ENCODE measurements around the gene BET1L. TPM values are rescaled to one million over a fixed set of nuclear protein-coding genes. Genes with fewer than 3 reads are reported as not detected.
A peak's percentile ranks its signal among the peaks of the same experiment; 100 is the strongest.
"Not testable (repeated sequence)": the region's sequence is repeated elsewhere in the genome, so short reads cannot be mapped to it uniquely, and the experiment has no call there.

BET1L gene
- total RNA-seq, 4 donors from 2014 or later, result 25.5 to 33.3 (median 31.6) TPM

GRCh38 chr11:199004-199581, 8.1 kb downstream of the BET1L start:
- H3K4me3 ChIP-seq (ENCODE audit: low read depth, poor library complexity, severe bottlenecking), result no peak overlapping the region
- 80 to 82% methylated on average over 12 to 13 of the region's 13 CpGs for WGBS, 2 donors
- intact Hi-C loops (cut with DNase I; ENCODE audit: low total_unique reads), result loop anchor here (5.0 kb wide), 1 partner anchor 173 kb away; no protein-coding TSS in a partner anchor
- peak in 1 of 2 donors; percentile 83 for DNase-seq (ENCODE audit: low spot score in 2 of 2)
- no peak for TF ChIP-seq CTCF (IDR thresholded peaks at IDR 0.05)
- no peak for TF ChIP-seq POLR2A (IDR thresholded peaks at IDR 0.05)

GRCh38 chr11:198236-198806, 8.9 kb downstream of the BET1L start:
- intact Hi-C loops (cut with DNase I; ENCODE audit: low total_unique reads), result loop anchor here (5.0 kb wide), 1 partner anchor 174 kb away; no protein-coding TSS in a partner anchor
- peak; percentile 12 to 80 for DNase-seq (ENCODE audit: low spot score in 2 of 2)
- WGBS, 2 donors, result 84 to 91% methylated on average over 21 of the region's 21 CpGs

GRCh38 chr11:197741-198235, 9.4 kb downstream of the BET1L start:
- intact Hi-C loops (cut with DNase I; ENCODE audit: low total_unique reads), result loop anchor here (5.0 kb wide), 1 partner anchor 175 kb away; no protein-coding TSS in a partner anchor
- DNase-seq (ENCODE audit: low spot score in 2 of 2), result peak in 1 of 2 donors; percentile 84
- 77 to 83% methylated on average over 9 of the region's 9 CpGs for WGBS, 2 donors
- TF ChIP-seq CTCF (IDR thresholded peaks at IDR 0.05) (no peak), POLR2A (IDR thresholded peaks at IDR 0.05) (no peak)
- no peak overlapping the region for H3K4me3 ChIP-seq (ENCODE audit: low read depth, poor library complexity, severe bottlenecking)

More at GRCh38 chr11:198236-198806, 8.9 kb downstream of the BET1L start:
- TF ChIP-seq CTCF (IDR thresholded peaks at IDR 0.05) (no peak), POLR2A (IDR thresholded peaks at IDR 0.05) (no peak)
- H3K4me3 ChIP-seq (ENCODE audit: low read depth, poor library complexity, severe bottlenecking), result no peak overlapping the region

- no peak overlapping the region for H3K4me3 ChIP-seq (ENCODE audit: low read depth, poor library complexity, severe bottlenecking)
- TF ChIP-seq POLR2A (IDR thresholded peaks at IDR 0.05), result no peak
- TF ChIP-seq CTCF (IDR thresholded peaks at IDR 0.05), result no peak
- 79% methylated on average over 15 to 20 of the region's 23 CpGs for WGBS, 2 donors
- DNase-seq (ENCODE audit: low spot score in 2 of 2), result peak in 1 of 2 donors; percentile 82
- intact Hi-C loops (cut with DNase I; ENCODE audit: low total_unique reads), result loop anchor here (5.0 kb wide), 1 partner anchor 175 kb away; no protein-coding TSS in a partner anchor
Measured at GRCh38 chr11:196786-197731, 10.1 kb downstream of the BET1L start.

- 67 to 71% methylated on average over 4 to 5 of the region's 5 CpGs for WGBS, 2 donors
- H3K4me3 ChIP-seq (ENCODE audit: low read depth, poor library complexity, severe bottlenecking); intact Hi-C loops (cut with DNase I; ENCODE audit: low total_unique reads): not testable (repeated sequence)
- DNase-seq (ENCODE audit: low spot score in 2 of 2), result peak; percentile 13 to 74
Measured at GRCh38 chr11:193481-193880, 13.7 kb downstream of the BET1L start.

GRCh38 chr11:192674-193128, 14.5 kb downstream of the BET1L start, which contains the start of gene SCGB1C1:
SCGB1C1 (plus strand) TSS chr11:193078; CDS start chr11:193100, 22 bp downstream.
- no CpG with 5 or more reads among the region's 11 CpGs for WGBS, 2 donors
- H3K4me3 ChIP-seq (ENCODE audit: low read depth, poor library complexity, severe bottlenecking); intact Hi-C loops (cut with DNase I; ENCODE audit: low total_unique reads); DNase-seq (ENCODE audit: low spot score in 2 of 2): not testable (repeated sequence)

- intact Hi-C loops (cut with DNase I; ENCODE audit: low total_unique reads); H3K4me3 ChIP-seq (ENCODE audit: low read depth, poor library complexity, severe bottlenecking): not testable (repeated sequence)
- DNase-seq (ENCODE audit: low spot score in 2 of 2), result peak in 1 of 2 donors; percentile 49
- 64 to 69% methylated on average over 4 of the region's 8 CpGs for WGBS, 2 donors
Measured at GRCh38 chr11:191490-192478, 15.4 kb downstream of the BET1L start.

- DNase-seq (ENCODE audit: low spot score in 2 of 2), result peak in 1 of 2 donors; percentile 59
- 74 to 87% methylated on average over 5 of the region's 5 CpGs for WGBS, 2 donors
- intact Hi-C loops (cut with DNase I; ENCODE audit: low total_unique reads); H3K4me3 ChIP-seq (ENCODE audit: low read depth, poor library complexity, severe bottlenecking): not testable (repeated sequence)
Measured at GRCh38 chr11:190546-190945, 16.7 kb downstream of the BET1L start.

All from lower leg skin (tissue), 4 donors.